Right lobe of liver (tissue), 6 donors: ENCODE results near the gene PLA2G4C. TPM values are rescaled to one million over a fixed set of nuclear protein-coding genes. Genes with fewer than 3 reads are reported as not detected.
A peak's percentile ranks its signal among the peaks of the same experiment; 100 is the strongest.

ENCODE experiments used
- ATAC-seq, 4 donors: fragments of 200-7000 bp; cut with Tn5 transposase; one replicate each; pipeline ENCODE4 v1.9.1; 2020; ENCODE audit warnings: mild to moderate bottlenecking in 4 of 4, moderate library complexity in 4 of 4
- DNase-seq, 3 donors: peaks; one replicate each; pipeline ENCODE4 v3.0.0-alpha.2; 2020
- H3K27ac ChIP-seq, 3 donors: fragments of 200-600 bp; one replicate each; pipeline ENCODE4 v1.8.0; 2022
- H3K27me3 ChIP-seq, 2 donors: fragments of 200-600 bp; one replicate each; pipeline ENCODE4 v1.8.0; 2022
- H3K36me3 ChIP-seq, 4 donors: fragments of 200-600 bp; sonication (generic) in 1 of 4; one replicate each; pipeline versions ENCODE4 v1.5.1 to v1.8.0; 2017 to 2022; ENCODE audit warnings: control low read depth in 1 of 4
- H3K4me1 ChIP-seq, 4 donors: fragments of 200-600 bp; sonication (generic) in 1 of 4; one replicate each; pipeline versions ENCODE4 v1.5.1 to v1.8.0; 2017 to 2022; ENCODE audit warnings: control low read depth in 1 of 4
- H3K4me3 ChIP-seq, 3 donors: fragments of 200-600 bp; one replicate each; pipeline ENCODE4 v1.8.0; 2022
- H3K9me3 ChIP-seq, 4 donors: fragments of 200-600 bp; sonication (generic) in 1 of 4; one replicate each; pipeline versions ENCODE4 v1.5.1 to v1.8.0; 2017 to 2022; ENCODE audit warnings: control low read depth in 1 of 4
- CTCF ChIP-seq, 4 donors: fragments of 200-600 bp in 3 of 4; fragments of 450-650 bp in 1 of 4; IDR thresholded peaks; one replicate each; pipeline versions ENCODE4 v1.5.1 to v1.8.0; 2016 to 2022; ENCODE audit warnings: antibody characterized with exemption in 4 of 4, mild to moderate bottlenecking in 2 of 4
- POLR2A ChIP-seq: fragments of 450-650 bp; IDR thresholded peaks from one replicate; pipeline ENCODE4 v1.6.1; 2017; ENCODE audit warnings: antibody characterized with exemption, mild to moderate bottlenecking
- WGBS: methylation state at CpG from one replicate; pipeline ENCODE4 v1.1.6; 2018; ENCODE audit warnings: low coverage, low lambda C conversion rate; ENCODE audit not compliant: insufficient coverage; ENCODE audit errors: missing lambda C conversion rate; 5-methylcytosine and 5-hydroxymethylcytosine counted together
- intact Hi-C, 2 donors: fragments of 100-400 bp; cut with DNase I; formaldehyde crosslinking; loops; one replicate each; pipeline versions ENCODE4 v1.11.2 to v1.14.1; 2022
- total RNA-seq, 6 experiments: library from RNA; depleted of rRNA in 2 of 6; stranded (reverse); fragments of >200 nt in 2 of 6; fragmentation: NEBNext Ultra II Directional in 3 of 6; extraction: Animal tissue kit (Norgen Biotek cat#: 25700) in 3 of 6; gene quantifications; one replicate each; pipeline versions ENCODE4 v1.1.0 to v1.2.4, GENCODE V29; 2016 to 2023
- donor health status: DM: no; HTN: yes; CAD: no.
- donor health status: DM: no; HTN: no; CAD: no.
- donor health status: DM: no; HTN: no; CAD: no.
- donor health status: DM: no; HTN: yes; CAD: no.
- donor health status: DM: no; HTN: yes; CAD: no.

PLA2G4C gene
- total RNA-seq, 6 experiments from 2014 or later, result 3.8 to 29.7 (median 9.8) TPM

- WGBS, result 100% methylated on average over 5 of the region's 26 CpGs
- no peak for TF ChIP-seq CTCF (IDR thresholded peaks at IDR 0.05)
- TF ChIP-seq POLR2A, result no peak
- Histone ChIP-seq H3K27ac (no peak overlapping the region), H3K9me3 (no peaks in the 10 kb centered on the region), H3K27me3 (no peaks in the 10 kb centered on the region), H3K36me3 (no peaks in the 10 kb centered on the region), H3K4me3 (no peak overlapping the region), H3K4me1 (no peaks in the 10 kb centered on the region)
- DNase-seq, result no peak
- no peak for ATAC-seq
- intact Hi-C loops, result no loop called here
Measured at GRCh38 chr19:48137411-48137810, 26.8 kb upstream of the PLA2G4C start.

DNA sequence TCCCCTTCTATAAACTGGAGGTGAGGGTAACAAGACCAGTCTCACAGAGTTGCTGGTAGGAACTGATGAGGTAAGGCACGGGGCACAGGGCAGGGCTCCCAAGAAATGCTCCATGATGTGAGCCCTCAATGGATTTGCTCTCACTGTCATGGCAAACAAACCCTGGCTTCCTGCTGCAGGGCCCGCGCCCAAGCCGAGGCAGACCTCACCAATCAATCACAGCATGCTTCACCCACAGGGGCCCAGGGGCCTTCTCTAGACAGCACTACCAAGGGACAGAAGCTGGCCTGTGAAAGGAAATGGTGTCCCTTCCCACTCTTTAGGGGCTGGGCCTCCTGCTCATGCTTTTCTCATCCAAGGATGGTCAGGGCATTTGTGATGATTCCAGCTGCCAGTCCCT, 25.9 kb upstream of the PLA2G4C start:
- no peak for DNase-seq
- WGBS, result no CpG with 5 or more reads among the region's 4 CpGs
- Histone ChIP-seq H3K36me3 (no peaks in the 10 kb centered on the region), H3K9me3 (no peaks in the 10 kb centered on the region), H3K4me1 (no peaks in the 10 kb centered on the region), H3K27ac (no peak overlapping the region), H3K4me3 (no peak overlapping the region), H3K27me3 (no peaks in the 10 kb centered on the region)
- intact Hi-C loops, result no loop called here
- no peak for TF ChIP-seq CTCF (IDR thresholded peaks at IDR 0.05)
- no peak for TF ChIP-seq POLR2A
- ATAC-seq, result no peak

DNA sequence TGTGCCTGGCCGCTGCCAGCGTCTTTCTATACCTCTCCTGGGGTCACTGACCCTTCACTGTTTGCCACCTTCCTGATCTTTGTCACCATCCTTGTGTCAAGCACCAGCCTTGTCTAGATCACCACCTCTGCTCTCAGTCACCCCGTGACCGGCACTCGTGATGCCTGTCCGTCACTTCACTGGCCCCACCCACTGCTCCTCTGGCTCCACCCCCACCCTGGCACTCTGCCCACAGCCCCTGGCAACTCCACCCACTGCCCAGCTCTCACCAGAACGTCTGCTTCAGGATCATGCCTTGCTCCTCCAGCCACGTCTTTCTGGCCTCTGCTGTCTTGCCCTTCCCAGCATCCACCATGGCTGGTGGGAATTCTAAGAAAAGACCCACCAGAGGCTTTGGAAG, 24.8 kb upstream of the PLA2G4C start:
- ATAC-seq, result peak in 3 of 4 donors; percentile 7 to 31 (median 30)
- H3K36me3 ChIP-seq, result no peaks in the 10 kb centered on the region
- intact Hi-C loops, result no loop called here
- no peak for DNase-seq
- H3K27me3 ChIP-seq, result no peaks in the 10 kb centered on the region
- H3K9me3 ChIP-seq, result no peaks in the 10 kb centered on the region
- no peak overlapping the region for H3K27ac ChIP-seq
- TF ChIP-seq CTCF (IDR thresholded peaks at IDR 0.05), result no peak
- no peak for TF ChIP-seq POLR2A
- no peak overlapping the region for H3K4me3 ChIP-seq
- 70% methylated on average over 5 of the region's 8 CpGs for whole genome bisulfite sequencing
- H3K4me1 ChIP-seq, result no peaks in the 10 kb centered on the region

- TF ChIP-seq POLR2A, result no peak
- TF ChIP-seq CTCF (IDR thresholded peaks at IDR 0.05), result no peak
- Histone ChIP-seq H3K36me3 (no peaks in the 10 kb centered on the region), H3K9me3 (no peaks in the 10 kb centered on the region), H3K27ac (no peak overlapping the region), H3K27me3 (no peaks in the 10 kb centered on the region), H3K4me1 (no peaks in the 10 kb centered on the region), H3K4me3 (no peak overlapping the region)
- WGBS, result 100% methylated on average over 1 of the region's 6 CpGs
- ATAC-seq, result no peak
- intact Hi-C loops, result no loop called here
- DNase-seq, result no peak
Measured at GRCh38 chr19:48133094-48133493, 22.5 kb upstream of the PLA2G4C start.

DNA sequence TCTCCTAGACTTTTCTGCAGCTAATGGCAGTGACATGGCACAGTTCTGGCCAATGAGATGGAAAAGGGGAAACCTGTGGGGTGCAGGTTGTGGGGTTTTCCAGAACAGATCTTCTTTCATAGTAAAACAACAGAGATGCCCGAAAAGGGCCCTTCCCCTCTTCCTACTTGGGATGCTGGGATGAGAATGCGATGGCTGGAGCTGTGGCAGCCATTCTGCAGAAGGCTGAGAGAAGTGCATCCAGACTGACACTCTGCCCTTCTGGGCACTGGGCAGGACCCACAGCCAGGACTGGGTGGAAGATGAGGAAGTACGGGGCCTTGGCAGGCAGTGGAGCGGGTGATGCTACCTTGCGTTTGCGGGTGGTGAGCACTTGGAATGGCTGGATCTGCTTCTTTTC, 16.9 kb upstream of the PLA2G4C start:
- DNase-seq (no peak), ATAC-seq (no peak)
- TF ChIP-seq CTCF (IDR thresholded peaks at IDR 0.05) (no peak), POLR2A (no peak)
- Histone ChIP-seq H3K4me3 (no peak overlapping the region), H3K4me1 (no peaks in the 10 kb centered on the region), H3K27me3 (no peaks in the 10 kb centered on the region), H3K9me3 (no peaks in the 10 kb centered on the region), H3K36me3 (no peaks in the 10 kb centered on the region), H3K27ac (no peak overlapping the region)
- 100% methylated on average over 4 of the region's 6 CpGs for WGBS
- intact Hi-C loops, result no loop called here
